ENCODE results near the gene TRMT1. TPM values are rescaled to one million over a fixed set of nuclear protein-coding genes. Genes with fewer than 3 reads are reported as not detected.

The TRMT1 gene
- total RNA-seq, 4 donors from 2014 or later: 27.1 to 71.8 (median 28.3) TPM

DNA sequence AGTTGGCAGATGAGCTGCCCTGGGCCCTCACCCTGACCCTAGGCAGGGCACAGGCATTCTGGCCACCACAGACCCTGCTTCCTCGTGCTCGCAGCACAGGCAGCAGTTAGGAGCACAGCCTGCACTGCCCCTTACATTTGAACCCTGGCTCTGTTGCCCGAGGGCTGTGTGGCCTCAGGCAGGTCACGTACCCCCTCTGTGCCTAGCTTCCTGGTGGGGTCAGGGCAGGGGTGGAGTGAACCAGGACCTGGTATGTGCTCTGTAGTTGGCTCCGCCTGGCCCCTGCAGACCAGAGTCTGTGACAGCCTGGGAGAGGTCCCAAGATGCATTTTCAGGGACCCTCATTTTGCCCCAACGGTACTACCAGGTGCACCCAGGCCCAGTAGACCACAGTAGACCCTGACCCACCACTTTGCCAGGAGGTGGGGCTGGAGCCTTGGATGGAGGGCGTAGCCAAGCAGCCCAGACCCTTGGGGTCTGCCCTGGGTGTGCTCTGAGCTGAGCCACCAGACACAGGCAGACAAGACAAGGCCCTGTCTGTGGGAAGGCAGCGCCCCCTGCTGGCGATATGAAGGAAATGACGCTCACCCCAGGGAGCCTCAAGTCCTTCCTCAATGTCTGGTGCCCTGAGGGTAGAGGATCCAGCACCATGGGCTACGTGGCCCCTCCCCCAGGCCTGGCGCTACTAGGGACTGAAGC is 23.0 kb downstream of the TRMT1 start:
- peak; percentile 69 to 92 (median 83) for DNase-seq
- peak overlapping the region in 1 of 4 donors; percentile 92 for H3K27ac ChIP-seq
- TF ChIP-seq POLR2A (IDR thresholded peaks at IDR 0.05): no peak
- TF ChIP-seq, protein P1, sequence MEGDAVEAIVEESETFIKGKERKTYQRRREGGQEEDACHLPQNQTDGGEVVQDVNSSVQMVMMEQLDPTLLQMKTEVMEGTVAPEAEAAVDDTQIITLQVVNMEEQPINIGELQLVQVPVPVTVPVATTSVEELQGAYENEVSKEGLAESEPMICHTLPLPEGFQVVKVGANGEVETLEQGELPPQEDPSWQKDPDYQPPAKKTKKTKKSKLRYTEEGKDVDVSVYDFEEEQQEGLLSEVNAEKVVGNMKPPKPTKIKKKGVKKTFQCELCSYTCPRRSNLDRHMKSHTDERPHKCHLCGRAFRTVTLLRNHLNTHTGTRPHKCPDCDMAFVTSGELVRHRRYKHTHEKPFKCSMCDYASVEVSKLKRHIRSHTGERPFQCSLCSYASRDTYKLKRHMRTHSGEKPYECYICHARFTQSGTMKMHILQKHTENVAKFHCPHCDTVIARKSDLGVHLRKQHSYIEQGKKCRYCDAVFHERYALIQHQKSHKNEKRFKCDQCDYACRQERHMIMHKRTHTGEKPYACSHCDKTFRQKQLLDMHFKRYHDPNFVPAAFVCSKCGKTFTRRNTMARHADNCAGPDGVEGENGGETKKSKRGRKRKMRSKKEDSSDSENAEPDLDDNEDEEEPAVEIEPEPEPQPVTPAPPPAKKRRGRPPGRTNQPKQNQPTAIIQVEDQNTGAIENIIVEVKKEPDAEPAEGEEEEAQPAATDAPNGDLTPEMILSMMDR (IDR thresholded peaks at IDR 0.05): peak; percentile 94 to 97 (median 96)

DNA sequence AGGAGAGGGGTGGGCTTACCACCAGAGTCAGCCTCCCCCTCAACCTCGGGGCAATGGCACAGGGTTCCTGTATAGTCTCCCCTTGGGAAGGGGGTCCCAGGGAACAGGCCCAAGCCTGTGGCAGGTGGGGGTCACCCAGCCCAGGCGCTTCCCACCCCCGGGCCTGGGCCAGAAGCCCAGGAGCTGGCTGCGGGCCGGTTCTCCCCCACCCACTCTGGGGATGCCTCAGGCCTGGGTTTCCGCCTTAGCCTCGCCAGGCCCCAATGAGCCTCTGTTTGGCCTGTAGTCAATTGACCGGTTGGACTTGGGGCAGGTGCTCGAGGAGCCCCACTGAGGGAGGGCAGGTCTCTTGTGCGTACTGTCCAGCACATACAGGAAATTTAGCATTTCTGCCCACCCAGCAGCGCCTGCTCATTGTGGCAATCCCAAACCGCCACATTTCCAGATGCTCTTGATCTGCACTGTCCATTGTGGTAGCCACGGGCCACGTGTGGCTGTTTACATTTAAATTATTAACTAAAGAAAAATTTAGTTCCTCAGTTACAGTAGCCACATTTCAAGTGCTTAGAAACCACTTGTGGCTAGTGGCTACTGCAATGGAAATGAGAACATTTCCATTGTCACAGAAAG is 23.8 kb downstream of the TRMT1 start:
- peak overlapping the region in 1 of 4 donors; percentile 66 for H3K27ac ChIP-seq

More for the DNA sequence above, 23.0 kb downstream of the TRMT1 start:
- Histone ChIP-seq H3K4me3 (no peak overlapping the region), H3K27me3 (no peaks in the 10 kb centered on the region), H3K9me3 (no peaks in the 10 kb centered on the region), H3K4me1 (peaks cover 0 to 48% (median 20%) of the 10 kb centered on the region in 4 donors), H3K36me3 (peaks cover 0 to 14% (median 0%) of the 10 kb centered on the region in 3 donors)

DNA sequence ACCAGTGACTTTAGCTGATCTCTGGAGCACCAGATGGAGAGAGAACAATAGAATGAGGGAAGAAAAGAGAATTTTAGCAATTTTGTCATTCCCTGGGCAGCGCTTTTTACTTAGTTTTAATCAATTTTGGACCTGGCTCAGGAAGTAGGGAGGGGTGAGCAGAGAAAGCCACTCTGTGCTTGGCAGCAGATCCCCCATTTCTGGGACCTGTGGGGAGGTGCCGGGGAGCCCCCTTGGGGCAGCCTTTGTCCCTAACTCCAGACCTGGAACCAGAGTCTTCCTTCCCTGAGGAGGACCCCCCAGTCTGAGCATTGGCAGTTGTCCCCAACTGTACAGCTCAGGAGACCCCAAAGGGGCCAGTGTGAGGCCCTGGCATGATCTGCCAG is 24.4 kb downstream of the TRMT1 start:
- peaks cover 0 to 37% (median 13%) of the 10 kb centered on the region in 4 donors for H3K4me1 ChIP-seq
- H3K27ac ChIP-seq: peak overlapping the region in 1 of 4 donors; percentile 66
- H3K9me3 ChIP-seq: no peaks in the 10 kb centered on the region
- H3K27me3 ChIP-seq: no peaks in the 10 kb centered on the region
- TF ChIP-seq, protein P1 (IDR thresholded peaks at IDR 0.05): no peak
- no peak for TF ChIP-seq POLR2A (IDR thresholded peaks at IDR 0.05)
- no peak for DNase-seq
- H3K4me3 ChIP-seq: no peak overlapping the region
- H3K36me3 ChIP-seq: peaks cover 0 to 14% (median 0%) of the 10 kb centered on the region in 3 donors

More for the DNA sequence above, 23.8 kb downstream of the TRMT1 start:
- Histone ChIP-seq H3K4me3 (no peak overlapping the region), H3K27me3 (no peaks in the 10 kb centered on the region), H3K4me1 (peaks cover 0 to 41% (median 15%) of the 10 kb centered on the region in 4 donors), H3K9me3 (no peaks in the 10 kb centered on the region), H3K36me3 (peaks cover 0 to 14% (median 0%) of the 10 kb centered on the region in 3 donors)
- no peak for DNase-seq
- no peak for TF ChIP-seq POLR2A (IDR thresholded peaks at IDR 0.05)
- TF ChIP-seq, protein P1 (IDR thresholded peaks at IDR 0.05): no peak

DNA sequence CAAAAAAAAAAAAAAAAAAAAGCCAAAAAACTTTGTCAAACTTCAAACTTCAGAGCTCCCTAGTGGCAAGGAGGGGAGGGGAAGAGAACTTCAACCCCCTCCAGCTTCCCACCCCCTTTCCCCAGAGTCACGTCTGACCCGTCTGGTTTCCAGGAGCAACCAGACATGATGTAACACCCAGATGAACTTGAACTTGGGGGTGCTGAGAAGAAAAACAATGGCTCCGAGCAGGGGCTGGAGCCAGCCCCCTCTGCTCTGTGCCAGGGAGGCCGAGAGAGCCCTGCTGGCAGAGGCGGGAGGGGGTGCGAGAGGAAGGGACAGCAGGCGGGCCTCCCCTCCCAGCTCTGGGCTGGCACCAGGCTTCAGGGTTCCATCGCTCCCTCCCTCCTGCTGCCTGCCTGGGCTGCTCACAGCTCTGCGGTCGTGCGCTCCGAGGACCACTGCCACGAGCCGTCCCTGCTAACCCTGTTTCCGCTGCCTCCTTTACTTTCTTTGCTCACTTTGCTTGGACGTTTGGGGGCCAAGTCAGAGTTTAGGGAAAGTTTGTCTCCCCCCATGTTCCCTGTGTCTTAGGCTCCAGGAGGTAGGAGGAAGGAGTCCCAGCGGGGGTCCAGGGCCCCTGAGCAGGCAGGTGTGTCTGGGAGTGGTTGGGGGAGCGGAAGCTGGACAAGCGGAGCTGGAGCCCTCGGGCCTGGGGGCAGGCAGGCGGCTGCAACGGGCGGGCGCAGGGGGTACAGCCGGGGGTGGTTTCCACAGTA is 25.0 kb downstream of the TRMT1 start:
- H3K27me3 ChIP-seq: no peaks in the 10 kb centered on the region
- DNase-seq: no peak

More for the DNA sequence above, 25.0 kb downstream of the TRMT1 start:
- Histone ChIP-seq H3K36me3 (peaks cover 0 to 18% (median 0%) of the 10 kb centered on the region in 3 donors), H3K4me3 (no peak overlapping the region), H3K9me3 (no peaks in the 10 kb centered on the region), H3K4me1 (peaks cover 0 to 37% (median 11%) of the 10 kb centered on the region in 4 donors), H3K27ac (peak overlapping the region in 2 of 4 donors; percentile 30 to 66)
- no peak for TF ChIP-seq POLR2A (IDR thresholded peaks at IDR 0.05)
- TF ChIP-seq, protein P1 (IDR thresholded peaks at IDR 0.05): no peak

Measured in Peyer's patch (tissue), 4 donors.